ENCODE data around the gene PGS1. TPM values are rescaled to one million over a fixed set of nuclear protein-coding genes. Genes with fewer than 3 reads are reported as not detected.

PGS1 gene
- total and polyA plus RNA-seq, 2 experiments from 2014 or later, result 30.4 to 42.5 TPM

- WGBS (ENCODE audit: low lambda C conversion rate, missing lambda C conversion rate), result 87% methylated on average over 19 of the region's 19 CpGs
- Histone ChIP-seq H3K27me3 (no peaks in the 10 kb centered on the region), H2AFZ (no peak overlapping the region), H3K79me2 (no peaks in the 10 kb centered on the region), H3K9me3 (ENCODE audit: low read depth) (no peaks in the 10 kb centered on the region), H4K20me1 (ENCODE audit: insufficient read depth, poor library complexity, severe bottlenecking) (no peaks in the 10 kb centered on the region), H3K27ac (no peak overlapping the region), H3K4me3 (no peak overlapping the region), H3K4me2 (no peak overlapping the region), H3K9me2 (replicated peaks; ENCODE audit: insufficient read depth) (no peaks in the 10 kb centered on the region), H3K36me3 (replicated peaks; ENCODE audit: insufficient read depth, low read depth) (no peaks in the 10 kb centered on the region), H3K4me1 (ENCODE audit: insufficient read depth) (no peaks in the 10 kb centered on the region)
- TF ChIP-seq CTCF (IDR thresholded peaks at IDR 0.05; ENCODE audit: poor library complexity), result no peak
- TF ChIP-seq EZH2 (IDR thresholded peaks at IDR 0.05; ENCODE audit: borderline replicate concordance), result no peak
- no peak for TF ChIP-seq EZH2phosphoT487 (IDR thresholded peaks at IDR 0.05; ENCODE audit: low read depth, severe bottlenecking, unreplicated experiment)
- DNase-seq (ENCODE audit: low spot score), result no peak
These were observed 57.0 kb downstream of the PGS1 start for GRCh38 chr17:78435330-78436005.

GRCh38 chr17:78437508-78438169 lies 59.2 kb downstream of the PGS1 start:
- Histone ChIP-seq H3K4me1 (ENCODE audit: insufficient read depth) (no peaks in the 10 kb centered on the region), H3K27ac (no peak overlapping the region), H3K4me2 (no peak overlapping the region), H3K27me3 (no peaks in the 10 kb centered on the region), H3K79me2 (no peaks in the 10 kb centered on the region), H2AFZ (no peak overlapping the region), H3K9me2 (replicated peaks; ENCODE audit: insufficient read depth) (no peaks in the 10 kb centered on the region), H3K36me3 (replicated peaks; ENCODE audit: insufficient read depth, low read depth) (no peaks in the 10 kb centered on the region), H3K4me3 (no peak overlapping the region), H3K9me3 (ENCODE audit: low read depth) (no peaks in the 10 kb centered on the region), H4K20me1 (ENCODE audit: insufficient read depth, poor library complexity, severe bottlenecking) (no peaks in the 10 kb centered on the region)
- TF ChIP-seq CTCF (IDR thresholded peaks at IDR 0.05; ENCODE audit: poor library complexity) (no peak), EZH2 (IDR thresholded peaks at IDR 0.05; ENCODE audit: borderline replicate concordance) (no peak)
- DNase-seq (ENCODE audit: low spot score), result no peak
- WGBS (ENCODE audit: low lambda C conversion rate, missing lambda C conversion rate), result 94% methylated on average over 18 of the region's 20 CpGs

- TF ChIP-seq CTCF (IDR thresholded peaks at IDR 0.05; ENCODE audit: poor library complexity) (no peak), EZH2phosphoT487 (IDR thresholded peaks at IDR 0.05; ENCODE audit: low read depth, severe bottlenecking, unreplicated experiment) (no peak), EZH2 (IDR thresholded peaks at IDR 0.05; ENCODE audit: borderline replicate concordance) (no peak)
- H3K4me2 ChIP-seq, result no peak overlapping the region
- H3K27ac ChIP-seq, result no peak overlapping the region
- H3K4me3 ChIP-seq, result no peak overlapping the region
- H3K27me3 ChIP-seq, result no peaks in the 10 kb centered on the region
- H4K20me1 ChIP-seq (ENCODE audit: insufficient read depth, poor library complexity, severe bottlenecking), result no peaks in the 10 kb centered on the region
- H2AFZ ChIP-seq, result no peak overlapping the region
- DNase-seq (ENCODE audit: low spot score), result no peak
- H3K36me3 ChIP-seq (replicated peaks; ENCODE audit: insufficient read depth, low read depth), result no peaks in the 10 kb centered on the region
- no peaks in the 10 kb centered on the region for H3K4me1 ChIP-seq (ENCODE audit: insufficient read depth)
- H3K9me2 ChIP-seq (replicated peaks; ENCODE audit: insufficient read depth), result no peaks in the 10 kb centered on the region
- 92% methylated on average over 10 of the region's 10 CpGs for WGBS (ENCODE audit: low lambda C conversion rate, missing lambda C conversion rate)
- no peaks in the 10 kb centered on the region for H3K79me2 ChIP-seq
- H3K9me3 ChIP-seq (ENCODE audit: low read depth), result no peaks in the 10 kb centered on the region
These were observed 59.8 kb downstream of the PGS1 start for GRCh38 chr17:78438271-78438691.
